ENCODE data around the gene PAF1. TPM values are rescaled to one million over a fixed set of nuclear protein-coding genes. Genes with fewer than 3 reads are reported as not detected.
A peak's percentile ranks its signal among the peaks of the same experiment; 100 is the strongest.

PAF1 gene
- total and polyA plus RNA-seq, 2 of the 13 experiments (the other 11 are each of a cell fraction or from before 2014, with no cell fraction given), result 30.2 to 31.1 TPM

DNA sequence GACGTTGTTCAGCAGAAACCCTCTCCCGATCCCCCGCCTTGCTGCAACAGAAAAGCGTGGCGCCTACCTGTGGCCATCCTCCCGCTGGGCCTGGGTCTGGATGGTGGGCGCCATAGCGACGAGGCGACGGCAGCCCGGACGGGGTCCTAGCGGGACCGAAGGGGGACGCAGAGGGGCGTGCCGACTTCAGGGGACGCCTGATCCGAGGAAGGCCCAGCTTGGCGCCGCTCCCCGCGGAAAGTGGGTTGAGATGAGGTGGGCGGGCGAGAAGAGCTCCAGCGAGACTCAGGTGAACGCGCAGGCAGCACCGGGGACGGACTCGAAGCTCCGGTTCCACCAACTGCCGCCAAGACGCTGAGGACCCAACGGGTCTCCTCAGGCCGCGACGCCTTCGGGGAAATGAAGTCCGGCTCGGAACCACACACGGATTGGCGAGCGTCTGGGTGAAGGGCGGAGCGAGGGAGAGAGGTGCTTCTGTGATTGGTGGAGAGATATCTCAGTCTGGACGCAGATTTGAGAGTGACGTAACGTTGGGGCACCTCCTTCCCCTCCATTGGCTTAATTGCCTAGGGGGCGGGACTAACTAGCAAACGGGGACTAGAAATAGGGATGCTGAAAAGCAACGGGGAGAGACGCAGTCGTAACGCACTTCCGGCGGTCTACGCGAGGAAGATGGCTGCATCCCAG is at the start of gene PAF1, which contains the start of gene MED29 (continued):
- peak; percentile 22; the same call in 1 of the 2 replicates for TF ChIP-seq SIX4 (CRISPR knock-in tag; IDR thresholded peaks at IDR 0.05)
- TF ChIP-seq, protein P1, sequence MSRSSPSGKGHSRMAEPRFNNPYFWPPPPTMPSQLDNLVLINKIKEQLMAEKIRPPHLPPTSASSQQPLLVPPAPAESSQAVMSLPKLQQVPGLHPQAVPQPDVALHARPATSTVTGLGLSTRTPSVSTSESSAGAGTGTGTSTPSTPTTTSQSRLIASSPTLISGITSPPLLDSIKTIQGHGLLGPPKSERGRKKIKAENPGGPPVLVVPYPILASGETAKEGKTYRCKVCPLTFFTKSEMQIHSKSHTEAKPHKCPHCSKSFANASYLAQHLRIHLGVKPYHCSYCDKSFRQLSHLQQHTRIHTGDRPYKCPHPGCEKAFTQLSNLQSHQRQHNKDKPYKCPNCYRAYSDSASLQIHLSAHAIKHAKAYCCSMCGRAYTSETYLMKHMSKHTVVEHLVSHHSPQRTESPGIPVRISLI (CRISPR knock-in tag; IDR thresholded peaks at IDR 0.05; ENCODE audit: borderline replicate concordance), result no peak
- peak; percentile 30; the same call in 1 of the 2 replicates for TF ChIP-seq CCDC6 (CRISPR knock-in tag; IDR thresholded peaks at IDR 0.05)
- no peak for TF ChIP-seq NR2F1 (CRISPR knock-in tag; IDR thresholded peaks at IDR 0.05)
- 0 out of 2 replicates have a peak, but pooled peaks have one; percentile 21 for TF ChIP-seq ZNF180 (CRISPR knock-in tag; IDR thresholded peaks at IDR 0.05; ENCODE audit: borderline replicate concordance, low read depth)
- TF ChIP-seq, protein P2, sequence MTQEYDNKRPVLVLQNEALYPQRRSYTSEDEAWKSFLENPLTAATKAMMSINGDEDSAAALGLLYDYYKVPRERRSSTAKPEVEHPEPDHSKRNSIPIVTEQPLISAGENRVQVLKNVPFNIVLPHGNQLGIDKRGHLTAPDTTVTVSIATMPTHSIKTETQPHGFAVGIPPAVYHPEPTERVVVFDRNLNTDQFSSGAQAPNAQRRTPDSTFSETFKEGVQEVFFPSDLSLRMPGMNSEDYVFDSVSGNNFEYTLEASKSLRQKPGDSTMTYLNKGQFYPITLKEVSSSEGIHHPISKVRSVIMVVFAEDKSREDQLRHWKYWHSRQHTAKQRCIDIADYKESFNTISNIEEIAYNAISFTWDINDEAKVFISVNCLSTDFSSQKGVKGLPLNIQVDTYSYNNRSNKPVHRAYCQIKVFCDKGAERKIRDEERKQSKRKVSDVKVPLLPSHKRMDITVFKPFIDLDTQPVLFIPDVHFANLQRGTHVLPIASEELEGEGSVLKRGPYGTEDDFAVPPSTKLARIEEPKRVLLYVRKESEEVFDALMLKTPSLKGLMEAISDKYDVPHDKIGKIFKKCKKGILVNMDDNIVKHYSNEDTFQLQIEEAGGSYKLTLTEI (CRISPR knock-in tag; conservative IDR thresholded peaks at IDR 0.05), result no peak
- no peak for TF ChIP-seq NFATC3 (CRISPR knock-in tag; IDR thresholded peaks at IDR 0.05)
- no peak for TF ChIP-seq REXO4 (CRISPR knock-in tag; IDR thresholded peaks at IDR 0.05; ENCODE audit: borderline replicate concordance)
- TF ChIP-seq, protein P3, sequence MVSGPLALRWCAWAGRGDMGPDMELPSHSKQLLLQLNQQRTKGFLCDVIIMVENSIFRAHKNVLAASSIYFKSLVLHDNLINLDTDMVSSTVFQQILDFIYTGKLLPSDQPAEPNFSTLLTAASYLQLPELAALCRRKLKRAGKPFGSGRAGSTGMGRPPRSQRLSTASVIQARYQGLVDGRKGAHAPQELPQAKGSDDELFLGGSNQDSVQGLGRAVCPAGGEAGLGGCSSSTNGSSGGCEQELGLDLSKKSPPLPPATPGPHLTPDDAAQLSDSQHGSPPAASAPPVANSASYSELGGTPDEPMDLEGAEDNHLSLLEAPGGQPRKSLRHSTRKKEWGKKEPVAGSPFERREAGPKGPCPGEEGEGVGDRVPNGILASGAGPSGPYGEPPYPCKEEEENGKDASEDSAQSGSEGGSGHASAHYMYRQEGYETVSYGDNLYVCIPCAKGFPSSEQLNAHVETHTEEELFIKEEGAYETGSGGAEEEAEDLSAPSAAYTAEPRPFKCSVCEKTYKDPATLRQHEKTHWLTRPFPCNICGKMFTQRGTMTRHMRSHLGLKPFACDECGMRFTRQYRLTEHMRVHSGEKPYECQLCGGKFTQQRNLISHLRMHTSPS (CRISPR knock-in tag; IDR thresholded peaks at IDR 0.05; ENCODE audit: low read depth), result no peak
- peak; percentile 79; the same call in 1 of the 2 replicates for TF ChIP-seq GPN1 (CRISPR knock-in tag; IDR thresholded peaks at IDR 0.05; ENCODE audit: borderline replicate concordance)
- TF ChIP-seq, protein P4, sequence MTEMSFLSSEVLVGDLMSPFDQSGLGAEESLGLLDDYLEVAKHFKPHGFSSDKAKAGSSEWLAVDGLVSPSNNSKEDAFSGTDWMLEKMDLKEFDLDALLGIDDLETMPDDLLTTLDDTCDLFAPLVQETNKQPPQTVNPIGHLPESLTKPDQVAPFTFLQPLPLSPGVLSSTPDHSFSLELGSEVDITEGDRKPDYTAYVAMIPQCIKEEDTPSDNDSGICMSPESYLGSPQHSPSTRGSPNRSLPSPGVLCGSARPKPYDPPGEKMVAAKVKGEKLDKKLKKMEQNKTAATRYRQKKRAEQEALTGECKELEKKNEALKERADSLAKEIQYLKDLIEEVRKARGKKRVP (CRISPR knock-in tag; IDR thresholded peaks at IDR 0.05), result peak in 1 of 2 experiments; percentile 25; a peak in 2 of 4 replicates
- peak; percentile 82 for TF ChIP-seq RBFOX2 (IDR thresholded peaks at IDR 0.05; ENCODE audit: low read depth, low read length)
- no peak for TF ChIP-seq MBNL3 (CRISPR knock-in tag; conservative IDR thresholded peaks at IDR 0.05)
- peak; percentile 28; the same call in 1 of the 2 replicates for TF ChIP-seq TMF1 (CRISPR knock-in tag; IDR thresholded peaks at IDR 0.05; ENCODE audit: low read depth)
- TF ChIP-seq ZNF619 (CRISPR knock-in tag; IDR thresholded peaks at IDR 0.05), result peak; percentile 90
- no peak for TF ChIP-seq ZFP37 (CRISPR knock-in tag; IDR thresholded peaks at IDR 0.05; ENCODE audit: borderline replicate concordance)
- TF ChIP-seq KDM2A (CRISPR knock-in tag; IDR thresholded peaks at IDR 0.05; ENCODE audit: borderline replicate concordance, low read depth), result peak; percentile 97
- TF ChIP-seq, protein P5, sequence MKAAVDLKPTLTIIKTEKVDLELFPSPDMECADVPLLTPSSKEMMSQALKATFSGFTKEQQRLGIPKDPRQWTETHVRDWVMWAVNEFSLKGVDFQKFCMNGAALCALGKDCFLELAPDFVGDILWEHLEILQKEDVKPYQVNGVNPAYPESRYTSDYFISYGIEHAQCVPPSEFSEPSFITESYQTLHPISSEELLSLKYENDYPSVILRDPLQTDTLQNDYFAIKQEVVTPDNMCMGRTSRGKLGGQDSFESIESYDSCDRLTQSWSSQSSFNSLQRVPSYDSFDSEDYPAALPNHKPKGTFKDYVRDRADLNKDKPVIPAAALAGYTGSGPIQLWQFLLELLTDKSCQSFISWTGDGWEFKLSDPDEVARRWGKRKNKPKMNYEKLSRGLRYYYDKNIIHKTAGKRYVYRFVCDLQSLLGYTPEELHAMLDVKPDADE (CRISPR knock-in tag; IDR thresholded peaks at IDR 0.05), result peak; percentile 61; the same call in 1 of the 2 replicates
- TF ChIP-seq ZNF572 (CRISPR knock-in tag; IDR thresholded peaks at IDR 0.05), result peak; percentile 66; the same call in 1 of the 2 replicates
- peak; percentile 11; the same call in 1 of the 2 replicates for TF ChIP-seq KDM1A (CRISPR knock-in tag; IDR thresholded peaks at IDR 0.05)
- no peak for TF ChIP-seq NFIB (CRISPR knock-in tag; IDR thresholded peaks at IDR 0.05; ENCODE audit: borderline replicate concordance)
- peak; percentile 72 for TF ChIP-seq ZNF205 (CRISPR knock-in tag; IDR thresholded peaks at IDR 0.05)
- TF ChIP-seq ELF3 (CRISPR knock-in tag; IDR thresholded peaks at IDR 0.05), result no peak

All from HepG2 (cell line).